HepG2 (cell line): ENCODE data around the gene QDPR. TPM values are rescaled to one million over a fixed set of nuclear protein-coding genes. Genes with fewer than 3 reads are reported as not detected.

ENCODE experiments used
- BCL6 ChIP-seq: IDR thresholded peaks from 2 replicates; pipeline ENCODE4 v1.6.1; 2016; ENCODE audit warnings: missing genetic modification reagents, missing compliant biosample characterization
- DMTF1 ChIP-seq: sonication (generic); formaldehyde crosslinking; IDR thresholded peaks from 2 replicates; pipeline ENCODE4 v1.4.0; 2020; ENCODE audit warnings: mild to moderate bottlenecking, missing genetic modification reagents
- FOXO4 ChIP-seq: sonication (generic); formaldehyde crosslinking; conservative IDR thresholded peaks from 2 replicates; pipeline ENCODE4 v1.8.1; 2023; ENCODE audit warnings: missing genetic modification reagents
- FOXP4 ChIP-seq: sonication (generic); formaldehyde crosslinking; IDR thresholded peaks from 2 replicates; pipeline ENCODE4 v1.4.0; 2020; ENCODE audit warnings: missing genetic modification reagents
- KLF6 ChIP-seq: IDR thresholded peaks from 2 replicates; pipeline ENCODE4 v1.8.0; 2016; ENCODE audit warnings: missing biosample characterization, missing genetic modification reagents
- MLLT10 ChIP-seq: sonication (generic); formaldehyde crosslinking; IDR thresholded peaks from 2 replicates; pipeline ENCODE4 v1.4.0; 2020; ENCODE audit warnings: missing genetic modification reagents
- PHF20 ChIP-seq: sonication (generic); formaldehyde crosslinking; IDR thresholded peaks from 2 replicates; pipeline ENCODE4 v1.5.0; 2020; ENCODE audit warnings: mild to moderate bottlenecking, missing genetic modification reagents
- POLR2AphosphoS2 ChIP-seq: IDR thresholded peaks from 2 replicates; pipeline ENCODE4 v1.6.1; 2011; ENCODE audit warnings: low read depth, low read length, improper control_type of control experiment
- PRDM4 ChIP-seq: sonication (generic); formaldehyde crosslinking; IDR thresholded peaks from 2 replicates; pipeline ENCODE4 v1.9.0; 2021; ENCODE audit warnings: missing genetic modification reagents, borderline replicate concordance
- TBX2 ChIP-seq: sonication (generic); formaldehyde crosslinking; IDR thresholded peaks from 2 replicates; pipeline ENCODE4 v1.5.0; 2020; ENCODE audit warnings: missing genetic modification reagents, mild to moderate bottlenecking, borderline replicate concordance
- TEF ChIP-seq: sonication (generic); formaldehyde crosslinking; IDR thresholded peaks from 2 replicates; pipeline ENCODE4 v1.5.0; 2020; ENCODE audit warnings: missing genetic modification reagents
- ZNF101 ChIP-seq: sonication (generic); formaldehyde crosslinking; IDR thresholded peaks from 2 replicates; pipeline ENCODE4 v1.4.0; 2020; ENCODE audit warnings: mild to moderate bottlenecking, low read depth, missing genetic modification reagents, borderline replicate concordance
- ZNF274 ChIP-seq: sonication (generic); formaldehyde crosslinking; IDR thresholded peaks from 2 replicates; pipeline ENCODE4 v1.5.1; 2020; ENCODE audit warnings: mild to moderate bottlenecking, missing genetic modification reagents
- ZNF549 ChIP-seq: sonication (generic); formaldehyde crosslinking; IDR thresholded peaks from 2 replicates; pipeline ENCODE4 v1.5.0; 2020; ENCODE audit warnings: missing genetic modification reagents
- ZNF629 ChIP-seq: sonication (generic); formaldehyde crosslinking; conservative IDR thresholded peaks from 2 replicates; pipeline ENCODE4 v1.5.0; 2020; ENCODE audit warnings: missing genetic modification reagents
- ZNF652 ChIP-seq: IDR thresholded peaks from 2 replicates; pipeline ENCODE4 v1.6.1; 2016; ENCODE audit warnings: low read depth, borderline replicate concordance
- ZNF670 ChIP-seq: sonication (generic); formaldehyde crosslinking; IDR thresholded peaks from 2 replicates; pipeline ENCODE4 v1.8.0; 2022; ENCODE audit warnings: mild to moderate bottlenecking, missing genetic modification reagents, borderline replicate concordance
- ZNF703 ChIP-seq: sonication (generic); formaldehyde crosslinking; IDR thresholded peaks from 2 replicates; pipeline ENCODE4 v1.5.1; 2020; ENCODE audit warnings: missing genetic modification reagents, mild to moderate bottlenecking, moderate library complexity, borderline replicate concordance
- ZNF704 ChIP-seq: sonication (generic); formaldehyde crosslinking; IDR thresholded peaks from 2 replicates; pipeline ENCODE4 v1.8.1; 2023; ENCODE audit warnings: mild to moderate bottlenecking, inconsistent platforms, moderate library complexity, missing genetic modification reagents, borderline replicate concordance
- polyA plus RNA-seq, 8 experiments: library from polyadenylated mRNA; depleted of rRNA in 3 of 8; stranded (reverse) in 7 of 8; unstranded in 1 of 8; fragments of >200 nt; fragmentation: Illumina TruSeq in 4 of 8; extraction: Trizol in 4 of 8; gene quantifications; 2 replicates each; pipeline versions ENCODE4 v1.2.1 to v1.2.3, GENCODE V29; 2011 to 2016; ENCODE audit warnings: low read depth in 4 of 8, missing spikeins in 1 of 8, mixed read lengths in 1 of 8; ENCODE audit not compliant: insufficient read depth in 1 of 8
- total RNA-seq, 5 experiments: library from RNA; depleted of rRNA; stranded (reverse); fragments of >200 nt; fragmentation: Illumina TruSeq; extraction: Trizol; gene quantifications; 2 replicates each; pipeline ENCODE4 v1.2.3, GENCODE V29; 2016; ENCODE audit warnings: low read depth in 1 of 5

The QDPR gene
- total and polyA plus RNA-seq, 2 of the 13 experiments (the other 11 are each of a cell fraction or from before 2014, with no cell fraction given): 9.9 to 95.5 TPM

GRCh38 chr4:17558941-17559708, 47.2 kb upstream of the QDPR start (continued):
- TF ChIP-seq FOXP4 (CRISPR knock-in tag) (peak; percentile 93), KLF6 (CRISPR knock-in tag) (peak; percentile 73), ZNF549 (CRISPR knock-in tag) (no peak), ZNF652 (CRISPR knock-in tag) (peak; percentile 100), ZNF101 (CRISPR knock-in tag) (0 out of 2 replicates have a peak, but pooled peaks have one; percentile 52), BCL6 (CRISPR knock-in tag) (peak; percentile 89), ZNF703 (CRISPR knock-in tag) (no peak), ZNF274 (no peak), PRDM4 (CRISPR knock-in tag) (no peak), TEF (no peak), FOXO4 (no peak), DMTF1 (CRISPR knock-in tag) (no peak), POLR2AphosphoS2 (no peak), MLLT10 (no peak), ZNF629 (CRISPR knock-in tag) (peak; percentile 62; the same call in 1 of the 2 replicates), PHF20 (CRISPR knock-in tag) (no peak), TBX2 (CRISPR knock-in tag) (peak; percentile 85), ZNF670 (peak; percentile 81; the same call in 1 of the 2 replicates), ZNF704 (CRISPR knock-in tag) (no peak)
